OCI-LY1 (cell line): ENCODE data around the gene ADCY7.

Experiments
- CTCF ChIP-seq: fragments of 200-600 bp; sonication (generic), shearing (Covaris generic); IDR thresholded peaks from 2 replicates; pipeline ENCODE4 v1.5.1; 2017; ENCODE audit warnings: mild to moderate bottlenecking, antibody characterized with exemption, low read length, moderate library complexity, mixed read lengths
- EZH2 ChIP-seq: fragments of 200-600 bp; sonication (generic), shearing (Covaris generic); IDR thresholded peaks from 2 replicates; pipeline ENCODE4 v1.8.0; 2017; ENCODE audit warnings: borderline replicate concordance, mixed run types, mild to moderate bottlenecking, antibody characterized with exemption, low read length, moderate library complexity, mixed read lengths

DNA sequence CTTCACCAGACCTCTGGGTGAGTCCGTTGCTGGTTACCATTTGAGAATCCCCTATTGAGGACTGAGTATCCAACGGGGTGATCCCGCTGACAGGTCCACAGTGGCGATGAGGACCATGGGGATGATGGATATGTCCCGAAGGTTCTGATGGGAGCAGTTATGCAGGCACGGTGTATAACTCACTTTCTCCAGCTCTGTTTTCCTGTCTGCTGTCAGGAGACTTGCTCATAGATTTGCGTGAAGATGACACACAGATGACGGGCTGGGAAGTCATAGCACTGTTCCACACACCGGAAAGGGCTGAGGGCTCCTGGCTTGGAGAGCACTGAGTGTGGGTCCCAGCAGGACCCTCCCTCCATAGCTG is 22.2 kb upstream of the ADCY7 start:
- no peak for TF ChIP-seq CTCF
- no peak for TF ChIP-seq EZH2
